ENCODE data around the gene PTPRK. TPM values are rescaled to one million over a fixed set of nuclear protein-coding genes. Genes with fewer than 3 reads are reported as not detected.

The PTPRK gene
- total RNA-seq, 1 experiment from 2014 or later = 36.9 TPM

DNA sequence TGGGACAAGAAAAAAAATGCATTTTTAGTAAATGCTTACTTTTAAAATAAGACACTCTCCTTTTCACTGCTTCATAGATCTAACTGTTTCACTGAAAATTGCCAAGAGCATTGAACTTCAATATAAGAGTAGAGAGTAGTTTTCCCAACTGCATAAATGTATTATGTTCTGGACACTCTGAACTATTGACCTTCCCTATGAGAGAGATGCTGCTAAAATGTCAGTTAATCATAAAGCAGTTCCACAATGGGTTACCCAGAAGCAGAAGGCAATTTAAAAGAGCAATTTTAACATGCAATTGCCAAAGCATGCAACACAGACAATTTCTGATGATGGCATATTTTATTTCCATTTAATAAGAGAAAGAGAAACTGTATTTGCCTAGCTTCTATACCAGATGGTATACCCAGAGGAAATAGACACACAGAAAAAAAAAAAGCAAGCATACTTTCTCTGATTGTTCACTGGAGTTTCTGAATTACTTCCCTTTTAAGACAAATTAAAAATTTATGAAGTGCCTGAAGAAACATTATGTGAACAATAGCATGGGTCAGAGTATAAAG is 340.4 kb downstream of the PTPRK start:
- Histone ChIP-seq H3K27me3 (ENCODE audit: control insufficient read depth, insufficient read depth, low read length) (no peaks in the 10 kb centered on the region), H3K36me3 (replicated peaks; ENCODE audit: control insufficient read depth, insufficient read depth, low read length) (no peaks in the 10 kb centered on the region), H3K4me3 (ENCODE audit: insufficient read depth, low read depth, low read length) (no peak overlapping the region)
- DNase-seq = no peak

- H3K27me3 ChIP-seq (ENCODE audit: control insufficient read depth, insufficient read depth, low read length) = no peaks in the 10 kb centered on the region
These were observed 345.7 kb downstream of the PTPRK start for GRCh38 chr6:128174724-128175123.

DNA sequence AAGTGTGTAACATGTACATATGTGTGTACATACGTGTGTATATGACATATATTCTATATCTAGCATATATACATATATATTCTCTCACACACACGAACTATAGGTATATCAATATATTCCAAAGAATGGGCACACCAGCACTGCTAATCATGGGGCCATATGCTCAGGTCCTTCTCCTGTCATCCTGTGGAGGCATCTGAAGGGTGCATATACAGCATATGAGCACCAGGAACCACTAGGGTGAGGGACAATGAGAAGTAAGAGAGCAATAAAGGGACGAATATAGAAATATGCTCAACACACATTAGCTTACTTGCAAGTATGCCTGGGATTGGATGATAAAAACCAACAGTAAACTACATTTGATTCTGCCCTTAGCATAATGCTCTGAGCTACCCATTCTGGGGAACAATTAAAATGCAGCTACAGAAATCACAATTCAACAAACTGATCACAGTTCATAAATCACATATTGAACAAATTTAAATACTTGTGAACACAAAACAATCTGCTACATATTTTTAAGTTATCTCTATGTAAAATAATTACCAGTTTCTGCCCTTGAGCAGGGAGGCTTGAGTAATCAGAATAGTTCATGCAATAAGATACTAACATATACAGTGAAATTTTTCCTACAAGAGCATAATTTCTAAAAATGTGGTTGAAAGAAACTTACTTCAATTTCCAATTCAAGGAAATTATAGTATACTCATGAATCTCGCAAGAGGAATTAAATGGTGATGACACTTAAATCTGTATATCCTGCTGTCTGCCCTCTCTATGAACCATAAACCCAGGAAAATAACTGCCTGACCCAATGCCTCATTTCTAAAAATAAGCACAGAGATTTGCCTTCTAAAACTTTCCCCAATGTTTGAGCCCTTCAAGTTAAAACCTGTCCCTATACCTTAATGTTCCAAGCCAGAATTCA is 347.4 kb downstream of the PTPRK start:
- Histone ChIP-seq H3K27me3 (ENCODE audit: control insufficient read depth, insufficient read depth, low read length) (no peaks in the 10 kb centered on the region), H3K4me3 (ENCODE audit: insufficient read depth, low read depth, low read length) (no peak overlapping the region), H3K36me3 (replicated peaks; ENCODE audit: control insufficient read depth, insufficient read depth, low read length) (no peaks in the 10 kb centered on the region)
- no peak for DNase-seq

More at GRCh38 chr6:128174724-128175123, 345.7 kb downstream of the PTPRK start:
- H3K4me3 ChIP-seq (ENCODE audit: insufficient read depth, low read depth, low read length) = no peak overlapping the region
- no peak for DNase-seq
- H3K36me3 ChIP-seq (replicated peaks; ENCODE audit: control insufficient read depth, insufficient read depth, low read length) = no peaks in the 10 kb centered on the region

DNA sequence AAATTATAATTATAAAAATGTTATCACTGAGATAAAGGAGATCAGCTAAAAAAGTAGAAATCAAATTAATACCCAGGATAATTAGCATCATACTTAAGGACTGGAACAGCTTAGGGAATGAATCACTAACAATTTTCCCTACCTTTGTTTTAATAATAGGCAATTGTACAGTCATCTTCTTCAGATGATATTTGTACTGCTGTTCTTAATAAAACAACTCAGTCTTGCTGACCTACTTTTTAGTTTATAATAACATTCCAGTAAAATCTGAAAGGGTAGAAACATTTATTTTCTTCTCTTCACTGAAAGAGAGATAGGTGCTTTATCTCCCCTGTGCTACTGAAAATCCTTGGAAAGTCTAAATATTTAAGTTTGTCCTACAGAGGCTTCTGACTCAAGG is 348.3 kb downstream of the PTPRK start:
- Histone ChIP-seq H3K4me3 (ENCODE audit: insufficient read depth, low read depth, low read length) (no peak overlapping the region), H3K27me3 (ENCODE audit: control insufficient read depth, insufficient read depth, low read length) (no peaks in the 10 kb centered on the region), H3K36me3 (replicated peaks; ENCODE audit: control insufficient read depth, insufficient read depth, low read length) (no peaks in the 10 kb centered on the region)
- DNase-seq = no peak

DNA sequence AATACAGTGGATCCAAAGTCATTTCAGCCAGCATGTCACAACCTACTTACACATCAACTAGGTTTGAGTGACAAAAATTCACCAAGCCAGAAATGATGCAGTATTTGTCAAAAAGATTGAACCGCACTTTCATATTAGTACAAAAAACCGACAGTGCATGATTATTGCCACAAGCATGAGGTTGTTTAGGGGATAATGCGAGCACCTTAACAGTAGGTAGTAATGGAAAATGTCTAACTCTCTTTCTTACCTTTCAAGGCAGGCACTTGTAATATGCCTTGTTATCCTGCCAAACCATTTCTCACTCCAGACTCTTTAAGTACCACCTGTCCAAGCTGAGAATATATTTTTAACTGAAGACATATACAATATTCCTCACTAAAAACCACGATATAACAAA is 349.2 kb downstream of the PTPRK start:
- no peak for DNase-seq
- H3K4me3 ChIP-seq (ENCODE audit: insufficient read depth, low read depth, low read length) = no peak overlapping the region
- no peaks in the 10 kb centered on the region for H3K27me3 ChIP-seq (ENCODE audit: control insufficient read depth, insufficient read depth, low read length)
- no peaks in the 10 kb centered on the region for H3K36me3 ChIP-seq (replicated peaks; ENCODE audit: control insufficient read depth, insufficient read depth, low read length)

DNA sequence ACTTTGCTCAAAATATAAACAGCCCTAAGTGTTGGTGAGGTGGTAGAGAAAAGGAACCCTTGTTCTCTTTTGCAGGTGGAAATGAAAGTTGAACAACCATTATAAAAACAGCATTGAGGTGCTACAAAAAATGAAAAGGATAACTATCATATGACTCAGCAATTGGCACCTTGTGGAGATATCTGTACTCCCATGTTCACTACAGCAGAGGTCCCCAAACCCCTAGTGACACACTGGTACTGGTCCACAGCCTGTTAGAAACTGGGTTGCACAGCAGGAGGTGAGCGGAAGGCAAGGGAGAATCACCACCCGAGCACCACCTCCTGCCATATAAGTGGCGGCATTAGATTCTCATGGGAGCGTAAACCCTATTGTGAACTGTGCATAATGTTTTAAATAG is 352.2 kb downstream of the PTPRK start:
- H3K27me3 ChIP-seq (ENCODE audit: control insufficient read depth, insufficient read depth, low read length) = no peaks in the 10 kb centered on the region
- H3K36me3 ChIP-seq (replicated peaks; ENCODE audit: control insufficient read depth, insufficient read depth, low read length) = no peaks in the 10 kb centered on the region
- DNase-seq = no peak
- no peak overlapping the region for H3K4me3 ChIP-seq (ENCODE audit: insufficient read depth, low read depth, low read length)

- H3K27me3 ChIP-seq (ENCODE audit: control insufficient read depth, insufficient read depth, low read length) = no peaks in the 10 kb centered on the region
- no peak overlapping the region for H3K4me3 ChIP-seq (ENCODE audit: insufficient read depth, low read depth, low read length)
- no peaks in the 10 kb centered on the region for H3K36me3 ChIP-seq (replicated peaks; ENCODE audit: control insufficient read depth, insufficient read depth, low read length)
- DNase-seq = no peak
These were observed 352.8 kb downstream of the PTPRK start for GRCh38 chr6:128167552-128167951.

DNA sequence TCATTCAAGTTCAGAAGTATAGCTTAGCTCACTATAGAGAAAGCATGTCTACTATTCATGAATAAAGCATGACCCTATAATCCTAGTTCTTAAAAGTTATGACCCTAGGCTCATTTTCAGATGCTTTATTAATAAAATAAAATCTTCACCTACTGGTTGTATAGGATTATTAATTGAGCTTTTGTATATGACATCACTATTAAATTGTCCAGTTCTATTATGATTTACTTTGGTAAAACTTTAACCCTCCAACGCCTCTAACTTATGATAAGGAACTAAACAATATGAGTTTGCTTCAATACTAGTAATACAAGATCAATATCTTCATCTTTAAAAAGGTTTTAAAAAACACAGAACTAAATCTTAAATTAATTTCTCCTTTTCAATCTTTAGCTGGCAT is 356.1 kb downstream of the PTPRK start:
- Histone ChIP-seq H3K27me3 (ENCODE audit: control insufficient read depth, insufficient read depth, low read length) (no peaks in the 10 kb centered on the region), H3K4me3 (ENCODE audit: insufficient read depth, low read depth, low read length) (no peak overlapping the region), H3K36me3 (replicated peaks; ENCODE audit: control insufficient read depth, insufficient read depth, low read length) (no peaks in the 10 kb centered on the region)
- no peak for DNase-seq

GRCh38 chr6:128162423-128162822 is 358.0 kb downstream of the PTPRK start:
- H3K36me3 ChIP-seq (replicated peaks; ENCODE audit: control insufficient read depth, insufficient read depth, low read length) = no peaks in the 10 kb centered on the region
- H3K27me3 ChIP-seq (ENCODE audit: control insufficient read depth, insufficient read depth, low read length) = no peaks in the 10 kb centered on the region
- no peak overlapping the region for H3K4me3 ChIP-seq (ENCODE audit: insufficient read depth, low read depth, low read length)
- no peak for DNase-seq

DNA sequence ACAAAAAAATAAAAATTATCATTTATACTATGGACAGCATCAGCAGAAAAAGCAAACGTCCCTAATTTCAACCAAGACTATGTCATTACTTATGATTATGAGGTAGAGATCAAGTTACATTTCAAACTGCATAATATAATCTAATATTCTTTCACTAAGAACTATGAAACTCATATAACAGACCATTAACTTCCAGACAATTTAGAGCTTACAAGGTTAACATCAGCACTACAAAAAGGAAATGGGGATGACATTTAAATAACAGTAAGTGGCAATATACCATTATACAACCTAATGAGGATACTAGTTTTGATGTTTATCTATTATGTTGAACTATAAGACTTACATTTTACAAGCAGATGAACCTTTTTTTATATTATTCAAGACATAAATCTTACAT is 358.6 kb downstream of the PTPRK start:
- DNase-seq = no peak
- Histone ChIP-seq H3K4me3 (ENCODE audit: insufficient read depth, low read depth, low read length) (no peak overlapping the region), H3K36me3 (replicated peaks; ENCODE audit: control insufficient read depth, insufficient read depth, low read length) (no peaks in the 10 kb centered on the region), H3K27me3 (ENCODE audit: control insufficient read depth, insufficient read depth, low read length) (no peaks in the 10 kb centered on the region)

DNA sequence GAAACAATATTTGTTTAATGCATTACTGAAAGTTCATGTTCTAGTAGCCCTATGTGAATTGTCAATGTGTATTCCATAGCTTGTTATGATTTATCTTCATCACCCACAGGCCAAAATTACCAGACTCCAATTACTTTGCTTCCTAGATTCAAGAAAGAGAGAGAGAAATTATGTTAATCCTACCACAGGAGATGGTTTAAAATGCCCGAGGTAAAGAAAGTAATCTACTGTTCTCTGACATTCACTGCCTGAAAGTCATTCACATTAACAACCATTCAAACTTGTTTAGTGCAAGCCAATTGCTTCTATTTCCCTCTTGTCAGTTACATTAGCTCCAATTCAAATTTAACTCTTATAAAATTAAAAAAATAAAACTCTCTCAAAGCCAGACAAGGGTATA is 359.1 kb downstream of the PTPRK start:
- no peaks in the 10 kb centered on the region for H3K27me3 ChIP-seq (ENCODE audit: control insufficient read depth, insufficient read depth, low read length)
- H3K4me3 ChIP-seq (ENCODE audit: insufficient read depth, low read depth, low read length) = no peak overlapping the region
- no peaks in the 10 kb centered on the region for H3K36me3 ChIP-seq (replicated peaks; ENCODE audit: control insufficient read depth, insufficient read depth, low read length)
- no peak for DNase-seq

GRCh38 chr6:128158496-128158895 is 361.9 kb downstream of the PTPRK start:
- no peak overlapping the region for H3K4me3 ChIP-seq (ENCODE audit: insufficient read depth, low read depth, low read length)
- H3K27me3 ChIP-seq (ENCODE audit: control insufficient read depth, insufficient read depth, low read length) = no peaks in the 10 kb centered on the region
- no peak for DNase-seq
- no peaks in the 10 kb centered on the region for H3K36me3 ChIP-seq (replicated peaks; ENCODE audit: control insufficient read depth, insufficient read depth, low read length)

- H3K27me3 ChIP-seq (ENCODE audit: control insufficient read depth, insufficient read depth, low read length) = no peaks in the 10 kb centered on the region
- DNase-seq = no peak
- H3K36me3 ChIP-seq (replicated peaks; ENCODE audit: control insufficient read depth, insufficient read depth, low read length) = no peaks in the 10 kb centered on the region
- no peak overlapping the region for H3K4me3 ChIP-seq (ENCODE audit: insufficient read depth, low read depth, low read length)
These were observed 363.9 kb downstream of the PTPRK start for GRCh38 chr6:128156321-128157111.

GRCh38 chr6:128155826-128156225 is 364.6 kb downstream of the PTPRK start:
- Histone ChIP-seq H3K36me3 (replicated peaks; ENCODE audit: control insufficient read depth, insufficient read depth, low read length) (no peaks in the 10 kb centered on the region), H3K27me3 (ENCODE audit: control insufficient read depth, insufficient read depth, low read length) (no peaks in the 10 kb centered on the region), H3K4me3 (ENCODE audit: insufficient read depth, low read depth, low read length) (no peak overlapping the region)
- DNase-seq = no peak

GRCh38 chr6:128152551-128152950 is 367.8 kb downstream of the PTPRK start:
- Histone ChIP-seq H3K4me3 (ENCODE audit: insufficient read depth, low read depth, low read length) (no peak overlapping the region), H3K36me3 (replicated peaks; ENCODE audit: control insufficient read depth, insufficient read depth, low read length) (no peaks in the 10 kb centered on the region), H3K27me3 (ENCODE audit: control insufficient read depth, insufficient read depth, low read length) (no peaks in the 10 kb centered on the region)
- DNase-seq = no peak
